ENCODE measurements around the gene ENC1.

GRCh38 chr5:74612045-74612444 is 28.5 kb downstream of the ENC1 start:
- no peak for TF ChIP-seq TARDBP (IDR thresholded peaks at IDR 0.05)
- TF ChIP-seq BHLHE40 (IDR thresholded peaks at IDR 0.05; ENCODE audit: borderline replicate concordance), result no peak
- TF ChIP-seq FOXA1 (IDR thresholded peaks at IDR 0.05), result no peak
- no peak for TF ChIP-seq SUZ12 (IDR thresholded peaks at IDR 0.05)

Measured in HEK293T (cell line).